SK-N-MC (cell line): ENCODE data around the gene TXNIP.
A peak's percentile ranks its signal among the peaks of the same experiment; 100 is the strongest.

Experiments
- DNase-seq: peaks from one replicate; pipeline ENCODE4 v3.0.0-alpha.2; 2011; ENCODE audit warnings: low read depth, low spot score
- H3K27ac ChIP-seq: fragments of 200-600 bp; sonication (generic); 2 replicates; pipeline ENCODE4 v1.5.1; 2016; ENCODE audit warnings: mixed run types
- H3K36me3 ChIP-seq: fragments of 200-600 bp; sonication (generic); 2 replicates; pipeline ENCODE4 v1.6.1; 2017; ENCODE audit warnings: antibody characterized with exemption, low read length, mixed read lengths; ENCODE audit not compliant: insufficient read depth
- H3K4me3 ChIP-seq: fragments of 200-600 bp; sonication (generic); 2 replicates; pipeline ENCODE4 v1.5.1; 2016
- H3K9ac ChIP-seq: fragments of 200-600 bp; sonication (generic); 2 replicates; pipeline ENCODE4 v1.8.0; 2017; ENCODE audit warnings: mixed run types, mixed read lengths; ENCODE audit not compliant: insufficient read length
- H3K9me3 ChIP-seq: fragments of 200-600 bp; sonication (generic); 2 replicates; pipeline ENCODE4 v1.6.1; 2017; ENCODE audit warnings: low read depth, mild to moderate bottlenecking, antibody characterized with exemption, low read length, moderate library complexity, mixed read lengths
- EZH2 ChIP-seq: fragments of 200-600 bp; sonication (generic); IDR thresholded peaks from one replicate; pipeline ENCODE4 v1.6.1; 2017; ENCODE audit warnings: antibody characterized with exemption
- FOXP2 ChIP-seq: optimal IDR thresholded peaks from 2 replicates; pipeline ENCODE3; 2011; ENCODE audit warnings: mild to moderate bottlenecking, moderate library complexity; ENCODE audit not compliant: insufficient read depth; ENCODE audit errors: extremely low read length, control extremely low read depth
- POLR2AphosphoS5 ChIP-seq: IDR thresholded peaks from 2 replicates; pipeline ENCODE4 v1.6.1; 2012; ENCODE audit warnings: mild to moderate bottlenecking, low read depth, low read length, borderline replicate concordance

TXNIP gene

GRCh38 chr1:146022403-146023127 is 26.2 kb upstream of the TXNIP start:
- Histone ChIP-seq H3K27ac (0 out of 2 replicates have a peak overlapping the region, but pooled peaks have one; percentile 5), H3K36me3 (no peaks in the 10 kb centered on the region), H3K4me3 (no peak overlapping the region), H3K9me3 (no peaks in the 10 kb centered on the region), H3K9ac (no peak overlapping the region)
- DNase-seq, result no peak
- TF ChIP-seq FOXP2 (no peak), EZH2 (no peak), POLR2AphosphoS5 (no peak)

- 0 out of 2 replicates have a peak within 1 kb of the TSS, but pooled peaks have one; percentile 5 for H3K27ac ChIP-seq
Measured at GRCh38 chr1:146021622-146022402, 25.4 kb upstream of the TXNIP start, which contains the start of gene HJV. TSS of gene HJV (minus strand) at chr1:146021735. CDS start at chr1:146020231, 1,504 bp downstream.

GRCh38 chr1:146021050-146021445 is 24.7 kb upstream of the TXNIP start:
- TF ChIP-seq FOXP2 (no peak), POLR2AphosphoS5 (no peak)
- H3K4me3 ChIP-seq, result no peak overlapping the region
- DNase-seq, result no peak
- no peaks in the 10 kb centered on the region for H3K36me3 ChIP-seq
- H3K9ac ChIP-seq, result no peak overlapping the region
- no peaks in the 10 kb centered on the region for H3K9me3 ChIP-seq
- H3K27ac ChIP-seq, result no peak overlapping the region

More at GRCh38 chr1:146021622-146022402, 25.4 kb upstream of the TXNIP start, which contains the start of gene HJV:
- TF ChIP-seq EZH2, result no peak
- no peak for TF ChIP-seq POLR2AphosphoS5
- no peak for TF ChIP-seq FOXP2
- Histone ChIP-seq H3K36me3 (no peaks in the 10 kb centered on the region), H3K4me3 (no peak within 1 kb of the TSS), H3K9ac (no peak within 1 kb of the TSS), H3K9me3 (no peaks in the 10 kb centered on the region)
- DNase-seq, result no peak

- Histone ChIP-seq H3K9ac (no peak overlapping the region), H3K27ac (no peak overlapping the region), H3K9me3 (no peaks in the 10 kb centered on the region), H3K36me3 (no peaks in the 10 kb centered on the region), H3K4me3 (no peak overlapping the region)
- no peak for DNase-seq
- TF ChIP-seq POLR2AphosphoS5, result no peak
- TF ChIP-seq EZH2, result no peak
- TF ChIP-seq FOXP2, result no peak
Measured at GRCh38 chr1:146020058-146021049, 24.0 kb upstream of the TXNIP start.

GRCh38 chr1:146019231-146020057 is 23.1 kb upstream of the TXNIP start:
- Histone ChIP-seq H3K9ac (no peak overlapping the region), H3K36me3 (no peaks in the 10 kb centered on the region), H3K27ac (no peak overlapping the region), H3K9me3 (no peaks in the 10 kb centered on the region), H3K4me3 (no peak overlapping the region)
- TF ChIP-seq POLR2AphosphoS5 (no peak), FOXP2 (no peak), EZH2 (no peak)
- no peak for DNase-seq

- peak overlapping the region; percentile 40 for H3K27ac ChIP-seq
- TF ChIP-seq POLR2AphosphoS5, result no peak
- no peak for TF ChIP-seq EZH2
- no peak for TF ChIP-seq FOXP2
- H3K36me3 ChIP-seq, result no peaks in the 10 kb centered on the region
- no peak overlapping the region for H3K9ac ChIP-seq
- H3K9me3 ChIP-seq, result no peaks in the 10 kb centered on the region
- no peak overlapping the region; the same call in 1 of the 2 replicates for H3K4me3 ChIP-seq
- no peak for DNase-seq
Measured at GRCh38 chr1:146016891-146017290, 20.5 kb upstream of the TXNIP start.

GRCh38 chr1:146013559-146013922 is 17.2 kb upstream of the TXNIP start:
- Histone ChIP-seq H3K4me3 (no peak overlapping the region), H3K27ac (no peak overlapping the region), H3K9me3 (no peaks in the 10 kb centered on the region), H3K36me3 (no peaks in the 10 kb centered on the region), H3K9ac (no peak overlapping the region)
- no peak for DNase-seq
- TF ChIP-seq POLR2AphosphoS5 (no peak), EZH2 (no peak), FOXP2 (no peak)
